ENCODE results near the gene LIMA1. TPM values are rescaled to one million over a fixed set of nuclear protein-coding genes. Genes with fewer than 3 reads are reported as not detected.

The LIMA1 gene
- total and polyA plus RNA-seq, 2 of the 4 experiments (the other 2 are of a cell fraction), result 126 to 163 TPM

GRCh38 chr12:50276912-50277671 lies 6.2 kb downstream of the LIMA1 start:
- Histone ChIP-seq H3K56ac (ENCODE audit: extremely low read depth, insufficient read depth, low read length) (no peak overlapping the region), H4K8ac (ENCODE audit: low read depth in 2 of 2, low read length in 2 of 2) (no peak overlapping the region), H3K4me1 (ENCODE audit: control insufficient read depth, insufficient read depth, low read length) (peaks cover 4% of the 10 kb centered on the region), H3K4me3 (ENCODE audit: insufficient read depth, low read depth, low read length) (no peak overlapping the region), H2BK5ac (ENCODE audit: low read depth, low read length, poor library complexity, severe bottlenecking) (peak overlapping the region; percentile 12), H3K9me3 (ENCODE audit: control insufficient read depth, insufficient read depth, low read length) (no peaks in the 10 kb centered on the region), H3K9me1 (ENCODE audit: insufficient read depth, low read length) (no peaks in the 10 kb centered on the region), H3K23ac (ENCODE audit: low read depth, low read length) (no peak overlapping the region), H2BK20ac (ENCODE audit: low read depth, low read length) (no peak overlapping the region), H3K79me1 (ENCODE audit: low read depth in 1 of 2, low read length in 2 of 2) (peaks cover 3 to 5% of the 10 kb centered on the region in 2 experiments), H3K9ac (ENCODE audit: low read depth, low read length) (no peak overlapping the region), H2BK15ac (ENCODE audit: low read depth, low read length) (no peak overlapping the region), H3K27me3 (ENCODE audit: control insufficient read depth, insufficient read depth, low read length) (no peaks in the 10 kb centered on the region), H4K91ac (ENCODE audit: insufficient read depth, low read depth, low read length) (no peak overlapping the region), H4K5ac (ENCODE audit: low read depth, low read length) (no peak overlapping the region), H2AK5ac (ENCODE audit: low read depth, low read length) (peak overlapping the region; percentile 31; the same call in 1 of the 2 replicates), H2AFZ (replicated peaks; ENCODE audit: low read length, poor library complexity) (no peak overlapping the region), H3K18ac (ENCODE audit: low read depth, low read length) (no peak overlapping the region; the same call in 1 of the 2 replicates), H3K36me3 (ENCODE audit: control insufficient read depth, insufficient read depth, low read length) (no peaks in the 10 kb centered on the region; the same call in 1 of the 2 replicates), H4K20me1 (ENCODE audit: insufficient read depth, low read length) (no peaks in the 10 kb centered on the region), H2BK120ac (ENCODE audit: low read depth, low read length) (no peak overlapping the region), H3K4me2 (ENCODE audit: low read depth, low read length) (no peak overlapping the region), H3K27ac (ENCODE audit: insufficient read depth, low read length) (no peak overlapping the region), H2AK9ac (replicated peaks; ENCODE audit: low read depth, low read length, poor library complexity) (no peak overlapping the region), H3K14ac (replicated peaks; ENCODE audit: low read depth, low read length) (no peak overlapping the region), H3K4ac (ENCODE audit: low read depth, low read length) (no peak overlapping the region)
- WGBS, 2 experiments (ENCODE audit: extremely low coverage in 2 of 2, insufficient read length in 1 of 2), result no CpG with 5 or more reads among the region's 3 CpGs
- ChIA-PET CTCF (interaction anchor here (0.5 kb wide), 1 partner anchor 55 kb away, joined by 3 read pairs; no protein-coding TSS in a partner anchor), POLR2A (ENCODE audit: unreplicated experiment) (interaction anchor here (0.5 kb wide), 1 partner anchor 59 kb away, joined by 14 read pairs; no protein-coding TSS in a partner anchor)
- intact Hi-C loops (cut with micrococcal nuclease) (no loop called here), in situ Hi-C loops (cut with MboI; ENCODE audit: low sequenced_read_pairs) (no loop called here), dilution Hi-C loops (cut with HindIII; ENCODE audit: low sequenced_read_pairs, unreplicated experiment) (no loop called here)
- peak; percentile 23 for DNase-seq
- BruUV-seq (replicated peaks), result no TSS peak
- ATAC-seq (ENCODE audit: low read depth), result no peak; the same call in 1 of the 2 replicates
- no peak for TF ChIP-seq FOS (IDR thresholded peaks at IDR 0.05; ENCODE audit: low read depth, low read length)
- TF ChIP-seq RAD21 (IDR thresholded peaks at IDR 0.05; ENCODE audit: low read length), result no peak
- no peak for TF ChIP-seq MAZ (IDR thresholded peaks at IDR 0.05; ENCODE audit: borderline replicate concordance, low read depth, low read length)
- TF ChIP-seq CTCF (conservative IDR thresholded peaks at IDR 0.05; ENCODE audit: low read depth, low read length), result 0 out of 2 replicates have a peak, but pooled peaks have one; percentile 10
- no peak for TF ChIP-seq ELK1 (IDR thresholded peaks at IDR 0.05; ENCODE audit: borderline replicate concordance, low read depth, low read length)
- TF ChIP-seq CEBPB (IDR thresholded peaks at IDR 0.05; ENCODE audit: low read depth, low read length), result no peak
- TF ChIP-seq NFE2L2 (IDR thresholded peaks at IDR 0.05; ENCODE audit: low read depth, low read length), result no peak
- no peak for TF ChIP-seq RCOR1 (IDR thresholded peaks at IDR 0.05; ENCODE audit: insufficient replicate concordance, low read length)
- no peak for TF ChIP-seq MAFK (IDR thresholded peaks at IDR 0.05; ENCODE audit: low read depth, low read length)

Data from IMR-90 (cell line).